Ishikawa (cell line): ENCODE results near the gene CSTPP1.

Experiments
- CREB1 ChIP-seq: IDR thresholded peaks from 2 replicates; pipeline ENCODE4 v1.6.1; 2012; ENCODE audit warnings: low read depth
- EP300 ChIP-seq: IDR thresholded peaks from 2 replicates; pipeline ENCODE4 v1.6.1; 2012; ENCODE audit warnings: borderline replicate concordance
- NFIC ChIP-seq: IDR thresholded peaks from 2 replicates; pipeline ENCODE4 v1.6.1; 2012
- RAD21 ChIP-seq: IDR thresholded peaks from 2 replicates; pipeline ENCODE4 v1.6.1; 2012; ENCODE audit warnings: low read depth
- TCF12 ChIP-seq: IDR thresholded peaks from 2 replicates; pipeline ENCODE4 v1.6.1; 2012; ENCODE audit warnings: low read depth
- TEAD4 ChIP-seq: IDR thresholded peaks from 2 replicates; pipeline ENCODE4 v1.6.1; 2012
- YY1 ChIP-seq: IDR thresholded peaks from 2 replicates; pipeline ENCODE4 v1.6.1; 2012; ENCODE audit warnings: low read depth
- TF ChIP-seq, protein P1 (sequence below): IDR thresholded peaks from 2 replicates; pipeline ENCODE4 v1.6.1; 2012
- TF ChIP-seq, protein P2 (sequence below): IDR thresholded peaks from 2 replicates; pipeline ENCODE4 v1.6.1; 2012

DNA sequence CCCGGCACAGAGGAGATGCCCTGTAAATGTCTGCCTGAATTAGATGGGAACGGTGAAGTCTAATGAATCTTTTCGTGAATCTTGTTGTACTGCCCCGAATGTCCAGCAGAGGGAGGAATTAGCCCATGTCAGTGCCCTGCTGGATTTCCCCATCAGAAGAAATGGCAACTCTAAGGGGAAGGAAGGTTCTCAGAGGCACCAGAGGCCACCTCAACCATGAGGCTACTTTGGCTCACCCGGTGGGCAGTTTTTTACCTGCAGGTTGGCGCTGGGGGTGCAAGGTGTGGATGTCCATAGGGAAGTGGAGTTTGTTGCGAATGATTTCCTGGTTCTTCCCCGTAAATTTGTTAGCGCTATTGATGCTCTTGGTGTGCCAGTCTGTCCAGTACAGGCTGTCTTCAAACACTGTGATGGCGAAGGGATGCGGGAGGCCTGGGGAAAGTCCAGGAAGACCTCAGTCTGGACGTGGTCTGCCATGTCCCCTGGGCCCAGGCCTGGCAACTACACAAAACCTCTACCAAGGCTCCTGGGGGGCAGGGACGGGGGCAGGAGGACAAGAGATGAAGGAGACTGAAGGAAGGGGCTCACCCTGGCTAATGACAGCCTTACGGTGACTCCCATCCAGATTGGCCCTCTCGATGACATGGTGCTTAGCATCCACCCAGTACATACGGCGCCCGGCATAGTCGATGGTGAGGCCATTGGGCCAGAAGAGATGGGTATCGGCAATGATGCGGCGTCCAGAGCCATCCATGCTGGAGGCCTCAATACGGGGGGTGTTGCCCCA, 46.7 kb upstream of the CSTPP1 start:
- TF ChIP-seq NFIC (no peak), TCF12 (no peak), YY1 (no peak), RAD21 (peak; percentile 97), EP300 (no peak), CREB1 (no peak), TEAD4 (no peak)
- TF ChIP-seq, protein P1, sequence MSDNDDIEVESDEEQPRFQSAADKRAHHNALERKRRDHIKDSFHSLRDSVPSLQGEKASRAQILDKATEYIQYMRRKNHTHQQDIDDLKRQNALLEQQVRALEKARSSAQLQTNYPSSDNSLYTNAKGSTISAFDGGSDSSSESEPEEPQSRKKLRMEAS: no peak
- TF ChIP-seq, protein P2, sequence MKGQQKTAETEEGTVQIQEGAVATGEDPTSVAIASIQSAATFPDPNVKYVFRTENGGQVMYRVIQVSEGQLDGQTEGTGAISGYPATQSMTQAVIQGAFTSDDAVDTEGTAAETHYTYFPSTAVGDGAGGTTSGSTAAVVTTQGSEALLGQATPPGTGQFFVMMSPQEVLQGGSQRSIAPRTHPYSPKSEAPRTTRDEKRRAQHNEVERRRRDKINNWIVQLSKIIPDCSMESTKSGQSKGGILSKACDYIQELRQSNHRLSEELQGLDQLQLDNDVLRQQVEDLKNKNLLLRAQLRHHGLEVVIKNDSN: no peak
